ENCODE data around the gene BUD13.

The BUD13 gene

DNA sequence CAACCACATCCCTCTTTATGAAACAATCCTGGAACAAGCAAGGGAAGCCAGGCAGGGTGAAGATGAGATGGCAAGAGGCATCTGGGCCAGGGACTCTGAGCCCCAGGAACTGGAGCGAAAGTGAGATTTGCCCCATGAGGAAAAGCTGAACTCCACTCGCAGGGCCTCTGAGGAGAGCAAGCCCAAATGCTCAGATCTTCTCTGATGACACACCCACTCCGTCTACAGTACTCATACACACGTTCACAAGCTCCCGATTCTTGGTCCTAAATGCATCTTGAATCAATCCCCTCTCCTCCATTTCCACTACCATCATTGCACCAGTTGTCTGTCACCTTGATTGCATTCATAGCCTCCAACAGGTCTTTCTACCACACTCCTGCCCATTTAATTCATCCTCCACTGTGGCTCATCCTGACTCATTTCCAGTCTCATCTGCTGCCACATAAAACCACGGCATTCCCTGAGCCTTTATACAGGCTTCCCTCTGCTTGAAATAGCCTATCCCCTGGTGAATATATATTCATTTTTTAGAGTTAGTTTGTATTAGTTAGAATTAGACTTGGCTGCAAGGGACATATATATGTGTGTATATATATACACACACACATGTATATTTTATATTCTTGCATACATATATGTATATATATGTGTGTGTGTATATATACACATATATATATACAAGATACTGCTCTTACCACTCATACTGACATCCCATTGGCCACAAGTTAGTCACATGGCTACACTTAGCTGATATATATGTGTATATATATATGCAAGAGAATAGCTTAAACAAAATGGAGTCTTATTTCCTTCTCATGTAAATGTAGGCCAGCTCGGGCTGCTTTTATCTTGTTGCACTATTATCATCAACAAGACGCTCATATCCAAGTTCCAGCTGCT lies 20.3 kb upstream of the BUD13 start:
- DNase-seq (ENCODE audit: low read depth in 2 of 3, low spot score in 2 of 3), result no peak

DNA sequence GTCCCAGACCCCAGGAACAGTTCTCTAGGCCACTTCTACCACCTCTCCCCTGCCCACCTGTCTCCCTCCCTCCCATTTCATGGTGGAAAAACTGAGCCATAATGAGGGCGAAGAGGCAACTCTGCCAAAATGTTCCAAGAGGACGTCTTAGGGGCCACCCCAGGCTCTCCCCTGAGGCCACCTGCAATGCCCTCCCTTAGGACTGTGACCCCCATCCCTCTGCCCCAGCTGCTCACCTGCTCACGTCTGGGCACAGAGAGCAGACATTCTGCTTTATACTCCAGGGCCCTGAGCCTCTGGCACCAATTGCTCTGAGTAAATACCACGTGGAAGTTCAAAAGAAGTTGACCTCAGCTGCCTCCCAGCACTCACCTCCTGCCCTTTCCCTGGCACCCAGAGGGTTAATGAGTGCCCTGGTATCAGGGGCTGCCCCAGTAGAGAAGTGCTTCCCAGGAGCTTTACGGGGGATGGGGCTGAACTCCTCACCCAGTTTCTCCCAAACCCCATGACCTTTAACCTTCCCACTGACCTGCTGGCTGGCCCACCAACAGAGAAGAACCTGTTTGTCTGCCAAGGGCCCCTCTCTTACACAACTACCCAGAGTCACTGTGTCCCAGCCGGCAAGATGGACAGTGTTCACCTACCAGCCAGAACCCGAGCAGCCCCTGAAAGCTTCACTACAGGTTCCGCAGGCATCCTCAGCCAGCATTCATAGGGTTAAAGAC lies 19.5 kb upstream of the BUD13 start:
- no peak for DNase-seq (ENCODE audit: low read depth in 2 of 3, low spot score in 2 of 3)

DNA sequence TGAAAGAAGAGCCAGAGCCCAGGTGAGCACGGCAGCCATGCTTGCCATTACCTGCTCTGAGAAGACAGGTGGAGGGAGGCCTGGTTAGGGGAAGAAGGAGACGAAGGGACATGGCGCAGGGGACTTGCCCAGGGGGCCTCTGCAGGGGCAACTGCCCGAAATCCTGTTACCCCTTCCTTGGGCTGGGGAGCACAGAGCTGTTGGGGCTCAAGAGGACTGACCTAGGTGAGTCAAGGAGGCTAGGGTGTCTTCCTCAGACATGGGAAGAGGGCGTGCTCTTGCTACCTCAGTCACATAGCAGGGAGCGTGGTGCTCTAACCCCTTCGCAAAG lies 19.0 kb upstream of the BUD13 start, which contains the start of gene APOA5:
Gene APOA5, minus strand, starts transcription at position 67 of the 331 bp plus-strand sequence. Its CDS starts 19 bp downstream, at position 48.
- DNase-seq (ENCODE audit: low read depth in 2 of 3, low spot score in 2 of 3), result no peak

DNA sequence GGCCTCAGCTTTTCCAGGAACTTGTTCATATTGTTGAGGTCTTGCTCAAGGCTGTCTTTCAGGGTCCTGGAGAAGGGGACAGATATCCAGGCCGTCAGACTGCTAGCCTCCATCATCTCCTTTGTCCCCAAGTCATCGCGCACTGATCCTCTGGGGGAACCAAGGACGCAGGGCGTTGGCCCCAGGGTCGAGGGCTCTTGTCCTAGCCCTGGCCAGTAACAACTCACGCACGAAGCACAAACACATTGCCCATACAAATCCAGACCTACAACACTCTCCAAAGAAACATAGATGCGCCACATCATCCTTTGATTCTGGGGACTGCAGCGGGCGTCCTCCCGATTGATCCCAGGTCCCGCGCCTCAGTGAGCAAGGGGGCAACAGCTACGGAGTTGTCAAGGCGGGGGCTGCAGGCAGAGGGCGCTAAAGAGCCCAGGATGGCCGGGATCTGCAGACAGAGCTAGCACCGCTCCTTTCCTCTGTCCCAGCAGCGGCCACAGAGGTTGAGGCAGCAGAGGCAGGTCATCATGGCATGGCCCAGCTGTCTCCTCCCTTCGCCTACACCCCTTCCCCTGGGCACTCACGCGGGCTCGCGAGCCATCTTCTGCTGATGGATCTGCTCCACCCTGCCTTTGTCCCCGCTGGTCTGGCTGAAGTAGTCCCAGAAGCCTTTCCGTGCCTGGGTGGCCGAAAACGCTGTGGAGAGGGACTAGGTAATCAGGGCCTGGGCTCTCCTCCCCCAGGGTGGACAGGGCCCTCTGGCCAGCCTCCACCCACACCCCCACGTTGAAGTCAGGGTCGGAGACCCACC lies 18.4 kb upstream of the BUD13 start:
- DNase-seq (ENCODE audit: low read depth in 2 of 3, low spot score in 2 of 3), result peak; percentile 52 to 79 (median 76)

DNA sequence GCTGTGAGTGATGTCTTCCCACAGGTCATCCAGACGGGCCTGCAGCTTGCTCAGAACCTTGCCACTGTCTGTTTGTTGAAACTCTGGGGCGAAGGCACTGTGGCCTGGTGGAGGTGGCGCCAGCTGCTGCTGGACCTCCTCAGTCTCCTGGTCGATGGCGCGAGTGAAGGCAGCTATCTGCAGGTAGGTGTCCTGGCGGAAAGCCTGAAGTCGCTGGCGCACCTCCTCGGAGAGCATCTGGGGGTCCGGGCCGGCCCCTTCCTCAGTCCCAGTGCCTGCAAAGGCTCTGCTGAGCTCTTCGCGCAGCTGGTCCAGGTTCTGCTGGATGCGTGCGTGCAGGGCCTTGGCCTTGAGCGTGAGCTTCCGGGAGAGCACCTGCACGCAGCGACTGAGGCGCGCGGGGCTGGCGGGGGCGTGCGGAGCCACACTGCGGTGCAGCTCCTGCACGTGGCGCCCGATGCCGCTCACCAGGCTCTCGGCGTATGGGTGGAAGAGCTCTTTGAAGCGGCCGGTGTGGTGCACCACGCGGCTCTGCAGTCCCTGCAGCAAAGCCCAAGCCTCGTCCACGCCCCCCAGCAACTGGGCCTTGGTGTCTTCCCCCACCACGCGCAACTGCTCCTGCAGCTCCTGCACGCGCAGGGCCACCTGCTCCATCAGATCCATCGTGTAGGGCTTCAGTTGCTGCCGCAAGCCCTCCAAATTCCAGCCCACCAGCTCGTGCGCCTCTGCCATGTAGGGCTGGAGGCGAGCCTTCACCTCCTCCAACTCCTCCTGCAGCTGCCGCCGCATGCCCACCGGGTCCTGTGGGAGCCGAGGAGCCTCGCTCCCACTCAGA lies 17.6 kb upstream of the BUD13 start:
- DNase-seq (ENCODE audit: low read depth in 2 of 3, low spot score in 2 of 3), result no peak

DNA sequence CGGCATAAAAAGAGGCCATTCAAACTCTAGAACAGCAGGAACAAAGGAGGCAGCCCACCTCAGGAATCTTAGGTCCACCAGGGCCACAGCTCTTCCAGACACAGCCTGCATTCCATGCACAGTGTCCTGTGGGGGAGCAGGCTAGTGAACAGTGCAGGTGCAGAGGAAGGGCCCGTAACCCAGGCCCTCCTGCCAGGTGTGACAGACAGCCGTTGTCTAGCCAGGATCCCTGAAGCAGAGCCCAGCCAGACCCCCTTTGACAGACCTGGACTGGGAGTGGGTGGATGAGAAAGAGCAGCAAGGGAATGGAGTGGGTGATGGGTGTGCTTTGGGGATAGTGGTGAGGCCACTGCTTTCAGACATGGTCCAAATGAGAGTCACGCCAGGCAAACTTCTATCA lies 16.2 kb upstream of the BUD13 start:
- no peak for DNase-seq (ENCODE audit: low read depth in 2 of 3, low spot score in 2 of 3)

DNA sequence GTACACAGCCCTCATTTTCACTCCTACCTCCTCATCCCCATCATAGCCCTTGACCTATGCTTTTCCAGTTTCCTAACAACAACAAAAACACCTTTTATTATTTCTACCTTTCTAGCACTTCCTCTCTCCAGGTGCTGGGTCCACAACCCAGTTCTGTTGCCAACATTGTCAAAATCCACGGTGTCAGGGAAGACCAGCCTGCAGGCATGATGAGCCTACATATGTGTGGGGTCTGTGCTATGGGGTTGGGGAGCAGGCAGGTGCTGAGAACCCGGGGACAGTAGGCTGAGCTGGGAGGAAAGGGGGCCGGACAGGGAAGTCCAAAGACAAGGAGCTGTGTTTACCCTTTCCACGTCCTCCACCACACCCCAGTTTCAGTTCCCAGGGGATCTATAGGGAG lies 15.7 kb upstream of the BUD13 start:
- no peak for DNase-seq (ENCODE audit: low read depth in 2 of 3, low spot score in 2 of 3)

DNA sequence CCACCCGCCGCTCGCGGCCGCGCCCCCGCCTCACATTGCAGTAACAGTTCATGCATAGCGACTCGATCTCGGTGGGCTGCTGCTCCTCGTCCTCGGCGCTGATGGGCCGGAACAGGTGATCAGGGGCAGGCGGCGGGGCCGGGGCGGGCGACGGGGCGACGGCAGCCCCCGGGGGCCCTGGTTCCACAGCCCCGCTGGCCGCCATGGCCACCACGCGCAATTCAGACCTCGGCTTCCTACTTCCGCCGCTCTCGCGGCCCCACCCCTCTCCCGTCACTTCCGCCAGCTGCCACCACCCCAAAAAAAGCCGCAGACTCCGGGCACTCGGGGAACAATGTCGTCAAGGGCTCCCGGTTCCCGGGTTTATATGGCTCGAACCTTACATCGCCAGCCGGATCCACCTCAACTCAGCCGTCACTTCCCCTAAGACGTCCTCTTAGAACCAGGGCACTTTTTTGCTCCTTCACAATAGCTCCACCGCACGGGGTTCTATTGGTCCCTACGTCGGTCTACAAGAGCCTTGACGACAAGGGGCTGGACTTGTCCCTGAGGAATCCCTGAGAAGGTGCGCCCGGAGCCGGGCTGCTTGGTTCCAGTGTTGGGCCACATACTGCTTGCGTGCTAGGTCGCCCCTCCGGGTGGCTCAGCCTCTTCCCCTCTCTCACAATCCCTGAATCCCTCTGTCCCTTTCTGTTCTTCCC lies 15.1 kb upstream of the BUD13 start, which contains the start of gene ZPR1:
Gene ZPR1, minus strand, starts transcription at position 238 of the 701 bp plus-strand sequence. Its CDS starts 33 bp downstream, at position 205.
- DNase-seq (ENCODE audit: low read depth in 2 of 3, low spot score in 2 of 3), result peak; percentile 62 to 70 (median 63)

DNA sequence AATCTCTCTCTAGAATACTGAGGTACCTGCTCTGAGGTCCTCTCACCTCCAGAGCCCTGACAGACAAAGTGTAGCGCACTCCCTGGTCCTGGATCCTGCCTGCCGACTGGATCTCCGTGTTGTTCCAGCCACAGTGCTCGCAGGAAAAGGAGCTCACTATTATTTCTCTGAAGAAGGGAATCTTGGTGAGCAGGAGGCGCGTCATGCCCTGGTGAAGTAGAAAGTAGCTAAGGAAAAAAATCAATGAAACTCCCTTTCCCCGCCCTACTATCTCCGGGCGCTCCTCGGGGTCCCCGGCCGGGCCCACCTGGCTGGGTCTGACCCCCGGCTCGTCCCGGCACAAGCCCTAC lies 14.6 kb upstream of the BUD13 start:
- no peak for DNase-seq (ENCODE audit: low read depth in 2 of 3, low spot score in 2 of 3)

DNA sequence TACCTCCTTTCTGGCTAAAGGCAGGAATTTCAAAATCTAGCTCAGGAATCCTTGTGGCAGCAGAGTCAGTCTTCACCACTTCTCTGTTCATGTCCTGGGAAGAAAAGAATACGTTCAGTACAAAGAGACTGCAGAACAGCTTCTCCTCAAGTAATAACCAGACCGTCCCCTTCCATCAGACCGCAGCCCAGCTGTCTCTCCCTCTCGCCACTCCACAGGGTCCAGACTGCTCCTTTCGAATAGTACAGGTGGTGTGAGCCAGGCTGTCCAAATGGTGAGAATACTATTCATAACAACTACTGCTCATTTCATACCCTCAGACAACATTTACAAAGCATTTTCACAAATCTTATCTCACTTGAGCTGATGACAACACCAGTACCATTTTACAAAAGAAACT lies 14.2 kb upstream of the BUD13 start:
- no peak for DNase-seq (ENCODE audit: low read depth in 2 of 3, low spot score in 2 of 3)

DNA sequence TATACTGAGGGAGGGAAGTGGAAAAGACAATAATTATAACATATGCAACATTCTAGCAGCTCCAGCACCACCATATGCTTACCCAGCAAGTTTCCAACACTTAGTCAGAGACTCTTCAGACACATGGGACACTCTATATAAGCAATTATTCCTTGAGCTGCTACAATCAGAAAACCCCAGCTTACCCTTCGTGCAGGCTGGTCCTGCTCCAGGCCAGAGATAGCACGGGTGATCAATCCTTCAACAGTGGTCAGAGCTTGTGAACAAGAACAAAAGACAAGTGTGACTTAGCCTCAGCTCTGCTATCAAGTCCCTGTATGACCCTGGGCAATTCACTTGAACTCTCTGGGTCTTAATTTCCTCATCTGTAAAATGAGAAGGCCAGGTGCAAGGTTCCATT lies 13.5 kb upstream of the BUD13 start:
- no peak for DNase-seq (ENCODE audit: low read depth in 2 of 3, low spot score in 2 of 3)

DNA sequence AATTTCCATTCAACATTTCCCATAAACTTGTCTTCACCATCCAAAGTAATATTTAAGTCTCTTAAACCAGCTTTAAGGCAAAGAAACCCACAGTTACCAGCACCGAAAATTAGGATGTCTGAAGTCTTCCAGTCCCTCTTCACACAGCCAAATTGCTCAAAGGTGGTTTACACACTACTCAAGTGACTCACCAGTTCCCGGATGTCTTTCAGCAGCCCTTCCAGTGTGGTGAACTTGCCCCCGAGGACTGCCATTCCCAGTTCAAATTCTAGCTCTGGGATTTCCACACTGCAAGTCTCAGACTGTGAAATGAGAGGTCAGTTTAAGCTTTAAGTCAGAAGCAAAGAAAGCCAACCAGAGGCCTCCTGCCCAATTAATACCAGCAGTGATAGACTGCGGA lies 9.9 kb upstream of the BUD13 start:
- no peak for DNase-seq (ENCODE audit: low read depth in 2 of 3, low spot score in 2 of 3)

DNA sequence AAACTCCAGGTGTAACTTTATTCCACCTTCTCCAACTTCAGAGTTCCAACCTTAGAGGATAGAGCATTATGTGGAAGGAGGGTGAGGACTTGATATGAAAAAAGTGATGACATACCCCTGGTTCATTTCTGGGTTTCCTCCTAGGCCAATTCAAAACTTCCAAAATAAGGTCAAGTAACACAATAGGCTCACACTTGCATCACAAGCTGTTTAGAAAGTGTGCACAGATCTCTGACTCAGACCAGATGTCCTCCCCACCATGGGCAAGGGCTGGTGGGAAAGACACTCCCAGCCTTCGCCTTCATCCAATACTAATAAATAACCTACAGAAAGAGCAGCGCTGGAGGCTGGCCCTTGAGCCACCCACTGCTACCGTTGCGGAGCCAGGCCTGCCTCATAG lies 5.8 kb upstream of the BUD13 start:
- no peak for DNase-seq (ENCODE audit: low read depth in 2 of 3, low spot score in 2 of 3)

DNA sequence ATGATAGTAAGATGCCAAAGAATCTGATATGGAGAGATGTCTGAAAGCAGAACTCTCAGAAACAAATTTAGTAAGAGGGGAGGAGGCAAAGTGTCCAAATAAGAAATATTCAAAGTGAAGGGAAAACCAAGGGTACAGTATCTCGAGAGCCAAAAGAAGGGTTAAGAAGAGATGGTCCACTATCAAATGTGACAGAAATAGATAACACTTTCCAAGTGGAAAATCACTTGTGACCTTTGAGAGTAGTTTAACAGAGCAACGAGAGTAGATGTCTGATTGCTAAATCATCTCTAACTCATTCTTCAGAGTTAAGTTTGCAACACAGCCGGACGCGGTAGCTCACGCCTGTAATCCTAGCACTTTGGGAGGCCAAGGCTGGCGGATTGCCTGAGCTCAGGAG lies 4.3 kb upstream of the BUD13 start:
- DNase-seq (ENCODE audit: low read depth in 2 of 3, low spot score in 2 of 3), result no peak

DNA sequence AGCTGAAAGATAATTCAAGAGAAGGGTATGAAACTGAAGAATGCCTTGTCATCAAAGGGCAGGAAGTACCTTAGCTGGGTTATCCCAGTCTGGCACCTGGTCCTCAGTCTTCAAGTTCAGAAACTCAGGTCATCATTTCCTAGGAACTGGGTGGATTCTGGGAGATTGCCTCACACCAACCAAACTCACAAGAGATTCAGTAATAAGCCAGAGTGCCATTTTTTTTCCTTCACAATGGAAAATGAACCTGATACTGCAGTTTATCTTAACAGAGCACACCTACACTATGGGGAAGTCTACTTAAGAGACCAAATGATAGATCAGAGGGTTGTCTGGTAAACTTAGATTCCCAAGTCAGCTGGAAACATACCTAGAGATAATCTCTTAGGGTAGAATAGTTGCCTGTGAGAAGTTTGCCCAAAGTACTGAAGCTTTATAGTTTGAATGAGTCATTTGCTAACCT lies 3.8 kb upstream of the BUD13 start:
- DNase-seq (ENCODE audit: low read depth in 2 of 3, low spot score in 2 of 3), result no peak

DNA sequence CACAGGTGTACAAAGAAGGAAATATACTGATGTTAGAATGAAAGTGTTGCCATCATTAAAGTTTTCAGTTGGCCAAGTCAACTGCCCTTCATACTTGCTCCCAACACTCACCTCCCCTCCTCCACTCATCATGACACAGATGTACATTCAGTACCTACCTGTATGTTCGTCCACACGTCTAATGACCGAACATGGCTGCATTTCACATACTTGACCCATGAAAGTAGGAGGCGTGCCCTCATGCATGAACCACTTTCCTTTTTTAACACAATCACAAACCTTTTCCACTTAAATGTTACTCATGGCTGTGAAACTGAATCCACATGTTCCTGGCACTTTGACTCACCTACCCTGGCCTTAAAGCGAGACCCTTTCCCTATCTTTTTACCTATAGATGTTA lies 3.2 kb upstream of the BUD13 start:
- DNase-seq (ENCODE audit: low read depth in 2 of 3, low spot score in 2 of 3), result no peak

DNA sequence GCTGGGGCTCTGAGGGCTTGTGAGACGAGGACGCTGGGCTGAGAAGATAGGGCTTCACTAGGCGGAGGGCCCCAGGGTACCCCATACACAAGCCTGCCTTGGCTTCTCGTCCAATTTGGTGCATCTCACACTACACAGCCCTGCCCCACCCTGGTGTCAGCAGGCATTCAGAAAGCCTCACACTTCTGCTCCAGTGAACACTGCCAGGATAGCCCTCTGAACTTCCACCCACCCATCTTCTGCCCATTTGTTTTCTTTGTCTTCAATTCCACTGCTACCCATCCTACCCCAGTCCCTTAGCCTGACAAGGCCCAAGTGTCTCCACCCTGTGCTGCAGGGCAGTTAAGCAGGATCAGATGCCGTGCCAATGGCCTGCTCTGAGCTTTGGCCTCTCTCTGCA lies 1.9 kb upstream of the BUD13 start:
- no peak for DNase-seq (ENCODE audit: low read depth in 2 of 3, low spot score in 2 of 3)

DNA sequence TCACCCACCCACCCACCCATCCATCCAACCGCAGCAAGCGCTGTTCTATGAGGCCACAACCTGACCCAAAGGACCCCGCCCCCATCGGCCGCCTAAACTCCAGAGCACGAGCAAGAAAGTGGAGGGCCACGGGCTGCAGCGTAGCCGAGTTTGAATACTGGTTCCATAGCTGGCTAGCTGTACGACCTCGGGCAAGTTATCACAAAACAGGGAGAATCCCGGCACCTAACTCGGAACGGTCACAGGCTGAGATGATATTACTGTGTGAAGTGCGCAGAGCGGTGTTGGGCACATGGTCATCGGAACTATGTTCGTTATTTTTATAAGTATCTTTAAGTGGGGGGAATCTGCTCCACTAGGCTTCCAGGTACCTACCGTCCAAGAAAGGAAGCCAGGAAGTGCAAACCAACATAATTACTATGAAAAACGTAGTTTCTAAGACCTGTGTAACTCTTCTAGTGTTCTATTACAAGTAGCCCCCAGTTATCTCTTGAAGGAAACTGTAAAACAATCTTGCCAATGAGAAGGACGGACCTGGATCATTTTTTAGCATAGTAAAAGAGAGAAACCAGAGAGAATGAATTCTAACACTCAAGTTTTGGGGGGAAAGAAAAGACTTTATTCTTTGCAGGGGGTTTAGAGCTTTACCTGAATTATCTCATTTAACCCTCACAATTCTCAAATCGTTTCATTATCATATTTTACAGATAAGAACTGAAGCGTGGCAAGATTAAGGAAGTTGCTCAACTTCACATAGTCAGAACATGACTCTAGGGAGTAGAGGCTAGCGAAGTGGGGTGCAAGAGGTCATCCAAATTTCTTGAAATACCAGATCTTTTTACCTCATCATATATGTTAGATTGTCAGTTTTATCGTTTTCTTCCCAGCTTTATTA lies 663 bp upstream of the BUD13 start:
- no peak for DNase-seq (ENCODE audit: low read depth in 2 of 3, low spot score in 2 of 3)

DNA sequence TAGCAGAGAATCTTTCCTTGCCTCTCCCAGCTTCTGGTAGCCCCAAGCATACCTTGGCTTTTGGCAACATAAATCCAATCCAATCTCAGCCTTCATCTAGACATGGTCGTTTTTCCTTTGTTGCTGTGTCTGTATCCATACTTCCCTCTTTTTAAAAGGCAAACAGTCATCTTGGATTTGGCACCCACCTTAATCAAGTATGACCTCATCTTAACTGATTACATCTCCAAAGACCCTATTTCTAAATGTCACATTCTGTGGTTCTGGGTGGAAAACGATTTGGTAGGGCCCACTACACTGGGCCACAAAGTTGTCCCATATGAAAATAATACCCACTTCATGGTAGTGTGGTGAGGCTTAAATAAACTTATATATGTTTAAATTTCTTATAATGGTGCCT lies 852 bp downstream of the BUD13 start:
- DNase-seq (ENCODE audit: low read depth in 2 of 3, low spot score in 2 of 3), result no peak
